A673 (cell line): ENCODE data around the gene ZGLP1. TPM values are rescaled to one million over a fixed set of nuclear protein-coding genes. Genes with fewer than 3 reads are reported as not detected.

Experiments
- BruUV-seq: library from RNA; stranded (reverse); fragments of 400-500 nt; replicated peaks from 2 replicates; lab custom pipeline; 2021; lab: Mats Ljungman, UMichigan
- CTCF ChIA-PET: fragments of 300-600 bp; sonication (Branson Sonifier 250); formaldehyde crosslinking; loops from one replicate; lab custom pipeline; 2022; ENCODE audit warnings: antibody characterized with exemption; lab: Charles Lee
- POLR2A ChIA-PET: fragments of 300-600 bp; sonication (Branson Sonifier 250); formaldehyde crosslinking; loops from one replicate; lab custom pipeline; 2022; ENCODE audit warnings: antibody characterized with exemption; ENCODE audit not compliant: low non-redundant PET; lab: Charles Lee
- DNase-seq: peaks from one replicate; pipeline ENCODE4 v3.0.0-alpha.2; 2015; ENCODE audit warnings: low spot score
- H3K27ac ChIP-seq: fragments of 200-600 bp; sonication (generic); 2 replicates; pipeline ENCODE4 v1.5.1; 2016; ENCODE audit warnings: mixed run types, low read depth, mild to moderate bottlenecking, mixed read lengths, antibody characterized with exemption, low read length; ENCODE audit not compliant: poor library complexity, severe bottlenecking
- H3K27me3 ChIP-seq: fragments of 200-600 bp; sonication (generic); replicated peaks from 2 replicates; pipeline ENCODE4 v1.6.1; 2017; ENCODE audit warnings: mixed run types, low read depth, mild to moderate bottlenecking, mixed read lengths, antibody characterized with exemption, low read length; ENCODE audit not compliant: insufficient read depth, poor library complexity
- H3K36me3 ChIP-seq: fragments of 200-600 bp; sonication (generic); 2 replicates; pipeline ENCODE4 v1.6.1; 2016; ENCODE audit warnings: mixed run types, mild to moderate bottlenecking, mixed read lengths, antibody characterized with exemption, low read length; ENCODE audit not compliant: insufficient read depth, poor library complexity, severe bottlenecking
- H3K4me1 ChIP-seq: fragments of 200-600 bp; sonication (generic); 2 replicates; pipeline ENCODE4 v1.6.1; 2017; ENCODE audit warnings: mixed run types, mild to moderate bottlenecking, mixed read lengths, antibody characterized with exemption, low read length; ENCODE audit not compliant: insufficient read depth, poor library complexity, severe bottlenecking
- H3K4me3 ChIP-seq: fragments of 200-600 bp; sonication (generic); 2 replicates; pipeline ENCODE4 v1.5.1; 2016; ENCODE audit warnings: low read depth, mixed run types, mild to moderate bottlenecking, mixed read lengths, low read length; ENCODE audit not compliant: poor library complexity, severe bottlenecking
- H3K9me3 ChIP-seq: fragments of 200-600 bp; sonication (generic); 2 replicates; pipeline ENCODE4 v1.6.1; 2016; ENCODE audit warnings: mixed run types, low read depth, mild to moderate bottlenecking, mixed read lengths, antibody characterized with exemption, low read length; ENCODE audit not compliant: poor library complexity, severe bottlenecking
- CTCF ChIP-seq: fragments of 300-800, 200-600 bp; sonication (generic); conservative IDR thresholded peaks from 2 replicates; pipeline ENCODE4 v1.5.1; 2017; ENCODE audit warnings: low read depth, mild to moderate bottlenecking, antibody characterized with exemption, low read length, moderate library complexity, mixed read lengths
- EZH2 ChIP-seq: fragments of 200-600 bp; sonication (generic); IDR thresholded peaks from 2 replicates; pipeline ENCODE4 v1.6.1; 2017; ENCODE audit warnings: borderline replicate concordance, low read depth, mild to moderate bottlenecking, mixed read lengths, antibody characterized with exemption, low read length; ENCODE audit not compliant: poor library complexity, severe bottlenecking
- intact Hi-C: fragments of 100-400 bp; cut with micrococcal nuclease; formaldehyde crosslinking; loops from one replicate; pipeline ENCODE4 v1.10.0; 2022; ENCODE audit not compliant: unreplicated experiment
- total RNA-seq: library from RNA; stranded (reverse); gene quantifications from 2 replicates; pipeline ENCODE4 v1.2.3, GENCODE V29; 2021

The ZGLP1 gene
- total RNA-seq, 1 experiment from 2014 or later, result 7.2 TPM

- Histone ChIP-seq H3K27ac (no peak overlapping the region), H3K36me3 (no peaks in the 10 kb centered on the region), H3K27me3 (no peaks in the 10 kb centered on the region), H3K9me3 (no peaks in the 10 kb centered on the region), H3K4me3 (peak overlapping the region; percentile 32), H3K4me1 (peaks cover 6% of the 10 kb centered on the region)
- peak; percentile 86 for DNase-seq
- ChIA-PET POLR2A (no interaction called here), CTCF (interaction anchor here (0.6 to 3.1 kb wide), 10 partner anchors 10 to 202 kb away, joined by 3 to 50 read pairs (median 6); partner anchors contain the start of genes ICAM5 and TYK2)
- TF ChIP-seq CTCF (peak; percentile 93), EZH2 (no peak)
- BruUV-seq, result no TSS peak
- intact Hi-C loops, result loop anchor here (1.0 kb wide), 1 partner anchor 120 kb away; no protein-coding TSS in a partner anchor
Observed at GRCh38 chr19:10269333-10270179, 40.1 kb downstream of the ZGLP1 start.

GRCh38 chr19:10268071-10268470 is 41.5 kb downstream of the ZGLP1 start:
- intact Hi-C loops, result no loop called here
- BruUV-seq, result no TSS peak

GRCh38 chr19:10266706-10267105 is 42.9 kb downstream of the ZGLP1 start:
- Histone ChIP-seq H3K27me3 (no peaks in the 10 kb centered on the region), H3K9me3 (no peaks in the 10 kb centered on the region), H3K4me1 (peaks cover 6% of the 10 kb centered on the region), H3K27ac (no peak overlapping the region), H3K36me3 (no peaks in the 10 kb centered on the region), H3K4me3 (no peak overlapping the region)
- ChIA-PET CTCF (interaction anchor here (1.0 kb wide), 1 partner anchor 122 kb away, joined by 8 read pairs; no protein-coding TSS in a partner anchor), POLR2A (interaction anchor here (0.6 kb wide), 1 partner anchor 57 kb away, joined by 7 read pairs; no protein-coding TSS in a partner anchor)
- intact Hi-C loops, result no loop called here
- TF ChIP-seq CTCF, result no peak
- TF ChIP-seq EZH2, result no peak
- no TSS peak for BruUV-seq
- no peak for DNase-seq

More at GRCh38 chr19:10268071-10268470, 41.5 kb downstream of the ZGLP1 start:
- TF ChIP-seq CTCF (no peak), EZH2 (no peak)
- H3K4me1 ChIP-seq, result peaks cover 6% of the 10 kb centered on the region
- POLR2A ChIA-PET, result no interaction called here
- no peaks in the 10 kb centered on the region for H3K9me3 ChIP-seq
- H3K4me3 ChIP-seq, result no peak overlapping the region
- CTCF ChIA-PET, result no interaction called here
- no peak overlapping the region for H3K27ac ChIP-seq
- DNase-seq, result no peak
- no peaks in the 10 kb centered on the region for H3K36me3 ChIP-seq
- no peaks in the 10 kb centered on the region for H3K27me3 ChIP-seq
